ENCODE measurements around the gene FILIP1L.

Gene FILIP1L

GRCh38 chr3:99999536-99999935, 114.8 kb downstream of the FILIP1L start:
- TF ChIP-seq CTCF (IDR thresholded peaks at IDR 0.05; ENCODE audit: low read depth, low read length) = no peak
- Histone ChIP-seq H3K9me3 (ENCODE audit: severe bottlenecking) (no peaks in the 10 kb centered on the region), H3K4me3 (ENCODE audit: low read depth, low read length) (no peak overlapping the region), H3K27me3 (ENCODE audit: insufficient read depth, low read depth, severe bottlenecking) (no peaks in the 10 kb centered on the region), H3K27ac (no peak overlapping the region), H3K36me3 (no peaks in the 10 kb centered on the region)
- no peak for DNase-seq

GRCh38 chr3:99997293-99997692, 117.0 kb downstream of the FILIP1L start:
- H3K36me3 ChIP-seq = no peaks in the 10 kb centered on the region
- no peaks in the 10 kb centered on the region for H3K9me3 ChIP-seq (ENCODE audit: severe bottlenecking)
- DNase-seq = no peak
- no peaks in the 10 kb centered on the region for H3K27me3 ChIP-seq (ENCODE audit: insufficient read depth, low read depth, severe bottlenecking)
- H3K27ac ChIP-seq = no peak overlapping the region
- TF ChIP-seq CTCF (IDR thresholded peaks at IDR 0.05; ENCODE audit: low read depth, low read length) = no peak
- H3K4me3 ChIP-seq (ENCODE audit: low read depth, low read length) = no peak overlapping the region

GRCh38 chr3:99990179-99990578, 124.1 kb downstream of the FILIP1L start:
- Histone ChIP-seq H3K4me3 (ENCODE audit: low read depth, low read length) (no peak overlapping the region), H3K27ac (no peak overlapping the region), H3K9me3 (ENCODE audit: severe bottlenecking) (no peaks in the 10 kb centered on the region), H3K36me3 (no peaks in the 10 kb centered on the region), H3K27me3 (ENCODE audit: insufficient read depth, low read depth, severe bottlenecking) (no peaks in the 10 kb centered on the region)
- TF ChIP-seq CTCF (IDR thresholded peaks at IDR 0.05; ENCODE audit: low read depth, low read length) = no peak
- no peak for DNase-seq

- Histone ChIP-seq H3K27ac (no peak overlapping the region), H3K27me3 (ENCODE audit: insufficient read depth, low read depth, severe bottlenecking) (no peaks in the 10 kb centered on the region), H3K36me3 (no peaks in the 10 kb centered on the region), H3K9me3 (ENCODE audit: severe bottlenecking) (no peaks in the 10 kb centered on the region), H3K4me3 (ENCODE audit: low read depth, low read length) (no peak overlapping the region)
- DNase-seq = no peak
- TF ChIP-seq CTCF (IDR thresholded peaks at IDR 0.05; ENCODE audit: low read depth, low read length) = no peak
These were observed 129.6 kb downstream of the FILIP1L start for GRCh38 chr3:99984668-99985067.

- H3K27me3 ChIP-seq (ENCODE audit: insufficient read depth, low read depth, severe bottlenecking) = no peaks in the 10 kb centered on the region
- no peak for TF ChIP-seq CTCF (IDR thresholded peaks at IDR 0.05; ENCODE audit: low read depth, low read length)
- H3K36me3 ChIP-seq = no peaks in the 10 kb centered on the region
- no peak overlapping the region for H3K27ac ChIP-seq
- no peak overlapping the region for H3K4me3 ChIP-seq (ENCODE audit: low read depth, low read length)
- DNase-seq = no peak
- H3K9me3 ChIP-seq (ENCODE audit: severe bottlenecking) = no peaks in the 10 kb centered on the region
These were observed 130.2 kb downstream of the FILIP1L start for GRCh38 chr3:99984139-99984538.

GRCh38 chr3:99982650-99983049, 131.7 kb downstream of the FILIP1L start:
- DNase-seq = no peak
- H3K4me3 ChIP-seq (ENCODE audit: low read depth, low read length) = no peak overlapping the region
- no peak for TF ChIP-seq CTCF (IDR thresholded peaks at IDR 0.05; ENCODE audit: low read depth, low read length)
- peaks cover 8% of the 10 kb centered on the region for H3K9me3 ChIP-seq (ENCODE audit: severe bottlenecking)
- H3K27me3 ChIP-seq (ENCODE audit: insufficient read depth, low read depth, severe bottlenecking) = no peaks in the 10 kb centered on the region
- no peak overlapping the region for H3K27ac ChIP-seq
- H3K36me3 ChIP-seq = no peaks in the 10 kb centered on the region
